Ishikawa (cell line): Measurements from ENCODE around the gene PPFIBP2.

ENCODE experiments used
- CEBPB ChIP-seq: IDR thresholded peaks from 2 replicates; pipeline ENCODE4 v1.6.1; 2012
- CREB1 ChIP-seq: IDR thresholded peaks from 2 replicates; pipeline ENCODE4 v1.6.1; 2012; ENCODE audit warnings: low read depth
- EGR1 ChIP-seq: IDR thresholded peaks from 2 replicates; pipeline ENCODE4 v1.6.1; 2012
- EP300 ChIP-seq: IDR thresholded peaks from 2 replicates; pipeline ENCODE4 v1.6.1; 2012; ENCODE audit warnings: borderline replicate concordance
- FOXM1 ChIP-seq: IDR thresholded peaks from 2 replicates; pipeline ENCODE4 v1.6.1; 2012; ENCODE audit warnings: low read depth, borderline replicate concordance
- NFIC ChIP-seq: IDR thresholded peaks from 2 replicates; pipeline ENCODE4 v1.6.1; 2012
- RAD21 ChIP-seq: IDR thresholded peaks from 2 replicates; pipeline ENCODE4 v1.6.1; 2012; ENCODE audit warnings: low read depth
- TAF1 ChIP-seq: IDR thresholded peaks from 2 replicates; pipeline ENCODE4 v1.6.1; 2012; ENCODE audit warnings: low read depth, mild to moderate bottlenecking
- TEAD4 ChIP-seq: IDR thresholded peaks from 2 replicates; pipeline ENCODE4 v1.6.1; 2012
- USF1 ChIP-seq: IDR thresholded peaks from 2 replicates; pipeline ENCODE4 v1.6.1; 2012
- YY1 ChIP-seq: IDR thresholded peaks from 2 replicates; pipeline ENCODE4 v1.6.1; 2012; ENCODE audit warnings: low read depth
- ZBTB7A ChIP-seq: IDR thresholded peaks from 2 replicates; pipeline ENCODE4 v1.6.1; 2012; ENCODE audit warnings: low read depth
- TF ChIP-seq, protein P1 (sequence below): IDR thresholded peaks from 2 replicates; pipeline ENCODE4 v1.6.1; 2012; ENCODE audit warnings: low read depth, mild to moderate bottlenecking

- TF ChIP-seq RAD21 = no peak
- TF ChIP-seq, protein P1, sequence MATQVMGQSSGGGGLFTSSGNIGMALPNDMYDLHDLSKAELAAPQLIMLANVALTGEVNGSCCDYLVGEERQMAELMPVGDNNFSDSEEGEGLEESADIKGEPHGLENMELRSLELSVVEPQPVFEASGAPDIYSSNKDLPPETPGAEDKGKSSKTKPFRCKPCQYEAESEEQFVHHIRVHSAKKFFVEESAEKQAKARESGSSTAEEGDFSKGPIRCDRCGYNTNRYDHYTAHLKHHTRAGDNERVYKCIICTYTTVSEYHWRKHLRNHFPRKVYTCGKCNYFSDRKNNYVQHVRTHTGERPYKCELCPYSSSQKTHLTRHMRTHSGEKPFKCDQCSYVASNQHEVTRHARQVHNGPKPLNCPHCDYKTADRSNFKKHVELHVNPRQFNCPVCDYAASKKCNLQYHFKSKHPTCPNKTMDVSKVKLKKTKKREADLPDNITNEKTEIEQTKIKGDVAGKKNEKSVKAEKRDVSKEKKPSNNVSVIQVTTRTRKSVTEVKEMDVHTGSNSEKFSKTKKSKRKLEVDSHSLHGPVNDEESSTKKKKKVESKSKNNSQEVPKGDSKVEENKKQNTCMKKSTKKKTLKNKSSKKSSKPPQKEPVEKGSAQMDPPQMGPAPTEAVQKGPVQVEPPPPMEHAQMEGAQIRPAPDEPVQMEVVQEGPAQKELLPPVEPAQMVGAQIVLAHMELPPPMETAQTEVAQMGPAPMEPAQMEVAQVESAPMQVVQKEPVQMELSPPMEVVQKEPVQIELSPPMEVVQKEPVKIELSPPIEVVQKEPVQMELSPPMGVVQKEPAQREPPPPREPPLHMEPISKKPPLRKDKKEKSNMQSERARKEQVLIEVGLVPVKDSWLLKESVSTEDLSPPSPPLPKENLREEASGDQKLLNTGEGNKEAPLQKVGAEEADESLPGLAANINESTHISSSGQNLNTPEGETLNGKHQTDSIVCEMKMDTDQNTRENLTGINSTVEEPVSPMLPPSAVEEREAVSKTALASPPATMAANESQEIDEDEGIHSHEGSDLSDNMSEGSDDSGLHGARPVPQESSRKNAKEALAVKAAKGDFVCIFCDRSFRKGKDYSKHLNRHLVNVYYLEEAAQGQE = no peak
- TF ChIP-seq TEAD4 = 0 out of 2 replicates have a peak, but pooled peaks have one; percentile 36
- no peak for TF ChIP-seq FOXM1
- TF ChIP-seq CREB1 = no peak
- TF ChIP-seq USF1 = no peak
- no peak for TF ChIP-seq EGR1
- TF ChIP-seq YY1 = no peak
- TF ChIP-seq EP300 = 0 out of 2 replicates have a peak, but pooled peaks have one; percentile 8
- TF ChIP-seq CEBPB = peak; percentile 45
- no peak for TF ChIP-seq TAF1
- no peak for TF ChIP-seq NFIC
- TF ChIP-seq ZBTB7A = no peak
These were observed 81.4 kb downstream of the PPFIBP2 start for GRCh38 chr11:7595016-7595866.
